GM12878 (cell line): ENCODE results near the gene ZDHHC18. TPM values are rescaled to one million over a fixed set of nuclear protein-coding genes. Genes with fewer than 3 reads are reported as not detected.

Experiments used
- ATAC-seq: fragments of 200-7000 bp; cut with Tn5 transposase; 3 replicates; pipeline ENCODE4 v1.9.1; 2020; ENCODE audit warnings: mild to moderate bottlenecking, moderate library complexity
- BruUV-seq: library from RNA; stranded (reverse); fragments of 400-500 nt; replicated peaks from 2 replicates; lab custom pipeline; 2021; lab: Mats Ljungman, UMichigan
- CTCF ChIA-PET: fragments of 300-600 bp; sonication (Branson Sonifier 250); formaldehyde crosslinking; extraction: SDS; loops from one replicate; lab custom pipeline; 2021; ENCODE audit warnings: inconsistent platforms; lab: Yijun Ruan, JAX
- POLR2A ChIA-PET: fragments of 350-600 bp; formaldehyde crosslinking; extraction: SDS; loops from one replicate; lab custom pipeline; 2021; ENCODE audit warnings: inconsistent platforms; lab: Charles Lee
- RAD21 ChIA-PET: fragments of 300-600 bp; sonication (Branson Sonifier 250); formaldehyde crosslinking; loops from one replicate; lab custom pipeline; 2023; ENCODE audit warnings: antibody characterized with exemption; ENCODE audit not compliant: unreplicated experiment; lab: Charles Lee
- SMC1A ChIA-PET: fragments of 300-600 bp; sonication (Branson Sonifier 250); formaldehyde crosslinking; loops from one replicate; lab custom pipeline; 2023; ENCODE audit not compliant: unreplicated experiment, uncharacterized antibody; lab: Charles Lee
- DNase-seq: peaks from one replicate; pipeline ENCODE4 v3.0.0-alpha.2; 2011; ENCODE audit warnings: low read depth, low spot score
- FAIRE-seq: peaks from 3 replicates; lab custom pipeline; 2011; peaks lifted over from hg19 to GRCh38; lab: Jason Lieb, UNC
- H2AFZ ChIP-seq: 2 replicates; pipeline ENCODE4 v1.6.0; 2011; ENCODE audit warnings: low read depth, low read length, control low read depth; ENCODE audit not compliant: control insufficient read depth
- H3K27ac ChIP-seq: 2 replicates; pipeline ENCODE4 v1.5.1; 2011; ENCODE audit warnings: control low read depth; ENCODE audit not compliant: control insufficient read depth, insufficient read depth
- H3K27me3 ChIP-seq, 2 experiments: replicated peaks in 1 of 2; 2 replicates each; pipeline versions ENCODE4 v1.6.0 to v1.6.1; 2011; ENCODE audit warnings: low read length in 1 of 2; ENCODE audit not compliant: control insufficient read depth in 2 of 2, insufficient read depth in 2 of 2
- H3K36me3 ChIP-seq, 2 experiments: 2 replicates each; pipeline ENCODE4 v1.5.1; 2011; ENCODE audit warnings: low read length in 1 of 2; ENCODE audit not compliant: control insufficient read depth in 2 of 2, insufficient read depth in 2 of 2
- H3K4me1 ChIP-seq: 2 replicates; pipeline ENCODE4 v1.6.1; 2011; ENCODE audit warnings: mild to moderate bottlenecking, low read length, moderate library complexity, mixed read lengths; ENCODE audit not compliant: control insufficient read depth, insufficient read depth
- H3K4me2 ChIP-seq: 2 replicates; pipeline ENCODE4 v1.6.0; 2011; ENCODE audit warnings: control low read depth; ENCODE audit not compliant: control insufficient read depth, insufficient read depth
- H3K4me3 ChIP-seq: fragments of 200-600 bp; sonication (generic); 2 replicates; pipeline ENCODE4 v1.5.1; 2016
- H3K79me2 ChIP-seq: 2 replicates; pipeline ENCODE4 v1.6.0; 2011; ENCODE audit warnings: low read length; ENCODE audit not compliant: control insufficient read depth, insufficient read depth
- H3K9ac ChIP-seq: 2 replicates; pipeline ENCODE4 v1.8.0; 2011; ENCODE audit warnings: low read length, control low read depth, mixed read lengths; ENCODE audit not compliant: control insufficient read depth, insufficient read depth
- H3K9me3 ChIP-seq: replicated peaks from 3 replicates; pipeline ENCODE4 v1.5.1; 2011; ENCODE audit warnings: mild to moderate bottlenecking, low read length; ENCODE audit not compliant: control insufficient read depth, insufficient read depth
- H4K20me1 ChIP-seq: 2 replicates; pipeline ENCODE4 v1.6.0; 2011; ENCODE audit not compliant: control insufficient read depth, insufficient read depth
- EGR1 ChIP-seq, 2 experiments: IDR thresholded peaks; 1 replicate in 1 of 2; 2 replicates in 1 of 2; pipeline ENCODE4 v1.6.1; 2011 to 2012; ENCODE audit warnings: low read depth in 2 of 2, low read length in 2 of 2, borderline replicate concordance in 1 of 2, mild to moderate bottlenecking in 1 of 2, moderate library complexity in 1 of 2
- IKZF2 ChIP-seq, 2 experiments: fragments of 450-650 bp; IDR thresholded peaks; 2 replicates each; pipeline ENCODE4 v1.6.1; 2017; ENCODE audit warnings: mild to moderate bottlenecking in 2 of 2, moderate library complexity in 2 of 2
- KAT2A ChIP-seq: conservative IDR thresholded peaks from 2 replicates; pipeline ENCODE4 v1.6.1; 2011; ENCODE audit warnings: low read depth, low read length; ENCODE audit not compliant: control insufficient read depth
- KDM1A ChIP-seq: fragments of 200-600 bp; sonication (generic); IDR thresholded peaks from 2 replicates; pipeline ENCODE4 v1.6.1; 2016; ENCODE audit warnings: borderline replicate concordance
- NFIC ChIP-seq: IDR thresholded peaks from 2 replicates; pipeline ENCODE4 v1.6.1; 2012; ENCODE audit warnings: low read depth, mild to moderate bottlenecking, inconsistent platforms, low read length, moderate library complexity
- NRF1 ChIP-seq: conservative IDR thresholded peaks from 2 replicates; pipeline ENCODE4 v1.6.1; 2011; ENCODE audit warnings: mild to moderate bottlenecking, low read depth, low read length, improper control_type of control experiment
- SMAD5 ChIP-seq: IDR thresholded peaks from 2 replicates; pipeline ENCODE4 v1.6.1; 2016; ENCODE audit warnings: antibody characterized with exemption, low read depth
- SPI1 ChIP-seq: IDR thresholded peaks from 2 replicates; pipeline ENCODE4 v1.6.1; 2011; ENCODE audit warnings: low read depth, mild to moderate bottlenecking, low read length, moderate library complexity, borderline replicate concordance; ENCODE audit not compliant: insufficient read depth
- SUPT20H ChIP-seq: IDR thresholded peaks from 2 replicates; pipeline ENCODE4 v1.6.1; 2011; ENCODE audit warnings: low read depth, mild to moderate bottlenecking, low read length, moderate library complexity, borderline replicate concordance; ENCODE audit not compliant: control insufficient read depth
- TCF7 ChIP-seq: IDR thresholded peaks from 2 replicates; pipeline ENCODE4 v1.6.1; 2014; ENCODE audit warnings: antibody characterized with exemption, borderline replicate concordance
- ZNF274 ChIP-seq: IDR thresholded peaks from one replicate; pipeline ENCODE4 v1.8.0; 2011; ENCODE audit not compliant: insufficient read length, insufficient read depth
- ZZZ3 ChIP-seq: IDR thresholded peaks from 2 replicates; pipeline ENCODE4 v1.6.1; 2011; ENCODE audit warnings: low read depth; ENCODE audit not compliant: control insufficient read depth, insufficient read length
- WGBS: methylation state at CpG from one replicate; pipeline ENCODE4 v1.1.6; 2016; ENCODE audit warnings: low lambda C conversion rate; ENCODE audit not compliant: insufficient replicate concordance, insufficient coverage; ENCODE audit errors: missing lambda C conversion rate; 5-methylcytosine and 5-hydroxymethylcytosine counted together
- in situ Hi-C: fragments of 300-500 bp; cut with MboI; formaldehyde crosslinking; loops from 9 replicates; pipeline ENCODE4 v1.14.3; 2018; ENCODE audit warnings: mixed read lengths
- intact Hi-C: fragments of 100-400 bp; cut with micrococcal nuclease; formaldehyde crosslinking; loops from one replicate; pipeline ENCODE4 v1.14.2; 2022; ENCODE audit not compliant: unreplicated experiment
- polyA plus RNA-seq, 11 experiments: library from polyadenylated mRNA; depleted of rRNA in 4 of 11; unstranded in 6 of 11; stranded (reverse) in 5 of 11; fragments of >200 nt; fragmentation: Nextera tagmentation in 4 of 11; fragmentation: Illumina TruSeq in 1 of 11; extraction: Ambion mirVana in 4 of 11; extraction: Trizol in 1 of 11; gene quantifications; 1 replicate in 1 of 11; 2 replicates in 10 of 11; pipeline versions ENCODE4 v1.2.1 to v1.2.3, GENCODE V29; 2011 to 2016; ENCODE audit warnings: inconsistent platforms in 2 of 11, missing spikeins in 2 of 11, low read depth in 1 of 11
- total RNA-seq, 4 experiments: library from RNA; depleted of rRNA in 3 of 4; stranded (reverse); fragments of >200 nt in 3 of 4; fragmentation: Illumina TruSeq in 1 of 4; extraction: Trizol in 1 of 4; gene quantifications; 2 replicates each; pipeline versions ENCODE4 v1.2.1 to v1.2.3, GENCODE V29; 2013 to 2021
- TF ChIP-seq, protein P1 (sequence below): fragments of 450-650 bp; IDR thresholded peaks from 2 replicates; pipeline ENCODE4 v1.6.1; 2017; ENCODE audit warnings: low read depth, mild to moderate bottlenecking, moderate library complexity
- TF ChIP-seq, protein P2 (sequence below): IDR thresholded peaks from 2 replicates; pipeline ENCODE4 v1.6.1; 2012; ENCODE audit warnings: low read length, inconsistent platforms

Gene ZDHHC18
- total and polyA plus RNA-seq, 10 of the 15 experiments (the other 5 are each of a cell fraction or from before 2014, with no cell fraction given): 0.40 to 81.2 (median 21.3) TPM

- intact Hi-C loops (no loop called here), in situ Hi-C loops (no loop called here)
- WGBS: 79% methylated on average over 21 of the region's 21 CpGs
- no peak for ATAC-seq
- H3K27me3 ChIP-seq: no peaks in the 10 kb centered on the region
- no peaks in the 10 kb centered on the region; the same call in 1 of the 2 replicates for H3K79me2 ChIP-seq
- CTCF ChIA-PET: interaction anchor here (1.0 to 1.1 kb wide), 2 partner anchors 31 to 58 kb away, joined by 3 to 4 read pairs; no protein-coding TSS in a partner anchor
- H3K4me2 ChIP-seq: no peak overlapping the region
- TF ChIP-seq EGR1 (IDR thresholded peaks at IDR 0.05; ENCODE audit: borderline replicate concordance in 1 of 2, low read depth in 2 of 2, low read length in 2 of 2): no peak
- TF ChIP-seq NRF1: no peak
- TF ChIP-seq, protein P1, sequence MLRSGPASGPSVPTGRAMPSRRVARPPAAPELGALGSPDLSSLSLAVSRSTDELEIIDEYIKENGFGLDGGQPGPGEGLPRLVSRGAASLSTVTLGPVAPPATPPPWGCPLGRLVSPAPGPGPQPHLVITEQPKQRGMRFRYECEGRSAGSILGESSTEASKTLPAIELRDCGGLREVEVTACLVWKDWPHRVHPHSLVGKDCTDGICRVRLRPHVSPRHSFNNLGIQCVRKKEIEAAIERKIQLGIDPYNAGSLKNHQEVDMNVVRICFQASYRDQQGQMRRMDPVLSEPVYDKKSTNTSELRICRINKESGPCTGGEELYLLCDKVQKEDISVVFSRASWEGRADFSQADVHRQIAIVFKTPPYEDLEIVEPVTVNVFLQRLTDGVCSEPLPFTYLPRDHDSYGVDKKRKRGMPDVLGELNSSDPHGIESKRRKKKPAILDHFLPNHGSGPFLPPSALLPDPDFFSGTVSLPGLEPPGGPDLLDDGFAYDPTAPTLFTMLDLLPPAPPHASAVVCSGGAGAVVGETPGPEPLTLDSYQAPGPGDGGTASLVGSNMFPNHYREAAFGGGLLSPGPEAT: no peak
- no peak for TF ChIP-seq TCF7
- TF ChIP-seq KAT2A: no peak
- TF ChIP-seq KDM1A: no peak
- TF ChIP-seq, protein P2, sequence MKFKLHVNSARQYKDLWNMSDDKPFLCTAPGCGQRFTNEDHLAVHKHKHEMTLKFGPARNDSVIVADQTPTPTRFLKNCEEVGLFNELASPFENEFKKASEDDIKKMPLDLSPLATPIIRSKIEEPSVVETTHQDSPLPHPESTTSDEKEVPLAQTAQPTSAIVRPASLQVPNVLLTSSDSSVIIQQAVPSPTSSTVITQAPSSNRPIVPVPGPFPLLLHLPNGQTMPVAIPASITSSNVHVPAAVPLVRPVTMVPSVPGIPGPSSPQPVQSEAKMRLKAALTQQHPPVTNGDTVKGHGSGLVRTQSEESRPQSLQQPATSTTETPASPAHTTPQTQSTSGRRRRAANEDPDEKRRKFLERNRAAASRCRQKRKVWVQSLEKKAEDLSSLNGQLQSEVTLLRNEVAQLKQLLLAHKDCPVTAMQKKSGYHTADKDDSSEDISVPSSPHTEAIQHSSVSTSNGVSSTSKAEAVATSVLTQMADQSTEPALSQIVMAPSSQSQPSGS: no peak
- TF ChIP-seq SMAD5: no peak
- TF ChIP-seq SUPT20H: no peak
- no peak for TF ChIP-seq IKZF2 (IDR thresholded peaks at IDR 0.05)
- no peak for TF ChIP-seq ZNF274
- TF ChIP-seq ZZZ3: no peak
- no peak for TF ChIP-seq NFIC
- TF ChIP-seq SPI1: no peak
- no peaks in the 10 kb centered on the region for H3K9me3 ChIP-seq
- H3K4me1 ChIP-seq: peaks cover 5% of the 10 kb centered on the region; the same call in 1 of the 2 replicates
- H3K4me3 ChIP-seq: no peak overlapping the region
- no peak overlapping the region for H3K27ac ChIP-seq
- POLR2A ChIA-PET: interaction anchor here (1.1 kb wide), 1 partner anchor 158 kb away, joined by 6 read pairs; no protein-coding TSS in a partner anchor
- no peaks in the 10 kb centered on the region for H4K20me1 ChIP-seq
- DNase-seq: no peak
- SMC1A ChIA-PET: interaction anchor here (1.2 to 1.7 kb wide), 2 partner anchors 77 to 178 kb away, joined by 3 to 6 read pairs; no protein-coding TSS in a partner anchor
- RAD21 ChIA-PET: interaction anchor here (1.3 kb wide), 1 partner anchor 104 kb away, joined by 3 read pairs; no protein-coding TSS in a partner anchor
- no peak overlapping the region for H2AFZ ChIP-seq
- no TSS peak for BruUV-seq
- FAIRE-seq: no peak
- H3K9ac ChIP-seq: no peak overlapping the region
- peaks cover 22 to 32% of the 10 kb centered on the region in 2 experiments for H3K36me3 ChIP-seq
Measured at GRCh38 chr1:26780344-26780957, 46.0 kb upstream of the ZDHHC18 start.
